BLaER1 treated with 17β-estradiol and CSF1 and Interleukin-3, amounts not matched to agents 10 nM and 100 nM (cell line): Measurements from ENCODE around the gene NDUFV1.
A peak's percentile ranks its signal among the peaks of the same experiment; 100 is the strongest.

Experiments used
- H3K27ac ChIP-seq, 11 experiments: shearing (Covaris generic); formaldehyde crosslinking; 2 replicates each; pipeline ENCODE4 v1.8.1; 2022
- H3K27me3 ChIP-seq, 11 experiments: shearing (Covaris generic); formaldehyde crosslinking; 2 replicates each; pipeline ENCODE4 v1.8.1; 2022
- H3K36me3 ChIP-seq, 11 experiments: shearing (Covaris generic); formaldehyde crosslinking; 2 replicates each; pipeline ENCODE4 v1.8.1; 2022
- H3K4me1 ChIP-seq, 10 experiments: shearing (Covaris generic); formaldehyde crosslinking; 2 replicates each; pipeline ENCODE4 v1.8.1; 2022
- H3K4me2 ChIP-seq, 11 experiments: shearing (Covaris generic); formaldehyde crosslinking; 2 replicates each; pipeline ENCODE4 v1.8.1; 2022
- H3K4me3 ChIP-seq, 10 experiments: shearing (Covaris generic); formaldehyde crosslinking; 2 replicates each; pipeline ENCODE4 v1.8.1; 2022
- H3K9ac ChIP-seq, 11 experiments: shearing (Covaris generic); formaldehyde crosslinking; 2 replicates each; pipeline ENCODE4 v1.8.1; 2022
- H3K9me3 ChIP-seq, 11 experiments: shearing (Covaris generic); formaldehyde crosslinking; replicated peaks in 1 of 11; 2 replicates each; pipeline ENCODE4 v1.8.1; 2022
- H4K20me1 ChIP-seq, 11 experiments: shearing (Covaris generic); formaldehyde crosslinking; 2 replicates each; pipeline ENCODE4 v1.8.1; 2022
- Cebpa-rat ChIP-seq, 11 experiments: shearing (Covaris generic); IDR thresholded peaks; 2 replicates each; pipeline ENCODE4 v1.8.1; 2022

The NDUFV1 gene

GRCh38 chr11:67572747-67573419 lies 33.9 kb upstream of the NDUFV1 start:
- H3K9ac ChIP-seq: no peak overlapping the region; a peak in 1 of 22 replicates
- H3K27ac ChIP-seq: no peak overlapping the region
- TF ChIP-seq Cebpa-rat (IDR thresholded peaks at IDR 0.05): no peak
- 0 out of 20 replicates have a peak overlapping the region, but pooled peaks of 1 of the 10 experiments have one; percentile 18 for H3K4me3 ChIP-seq
- H4K20me1 ChIP-seq: no peaks in the 10 kb centered on the region
- H3K27me3 ChIP-seq: no peaks in the 10 kb centered on the region
- no peaks in the 10 kb centered on the region for H3K9me3 ChIP-seq
- H3K4me2 ChIP-seq: peak overlapping the region; percentile 6 to 92 (median 61); a peak in 18 of 22 replicates
- H3K4me1 ChIP-seq: peaks cover 3 to 24% (median 8%) of the 10 kb centered on the region in 10 experiments; a peak in 15 of 20 replicates
- H3K36me3 ChIP-seq: no peaks in the 10 kb centered on the region

GRCh38 chr11:67574938-67575337 lies 31.8 kb upstream of the NDUFV1 start:
- Histone ChIP-seq H3K9me3 (no peaks in the 10 kb centered on the region), H4K20me1 (no peaks in the 10 kb centered on the region; a peak in 1 of 22 replicates), H3K9ac (no peak overlapping the region), H3K4me1 (peaks cover 14 to 44% (median 27%) of the 10 kb centered on the region in 10 experiments), H3K27ac (no peak overlapping the region), H3K27me3 (no peaks in the 10 kb centered on the region), H3K4me3 (no peak overlapping the region), H3K36me3 (no peaks in the 10 kb centered on the region), H3K4me2 (no peak overlapping the region)
- TF ChIP-seq Cebpa-rat (IDR thresholded peaks at IDR 0.05): no peak

DNA sequence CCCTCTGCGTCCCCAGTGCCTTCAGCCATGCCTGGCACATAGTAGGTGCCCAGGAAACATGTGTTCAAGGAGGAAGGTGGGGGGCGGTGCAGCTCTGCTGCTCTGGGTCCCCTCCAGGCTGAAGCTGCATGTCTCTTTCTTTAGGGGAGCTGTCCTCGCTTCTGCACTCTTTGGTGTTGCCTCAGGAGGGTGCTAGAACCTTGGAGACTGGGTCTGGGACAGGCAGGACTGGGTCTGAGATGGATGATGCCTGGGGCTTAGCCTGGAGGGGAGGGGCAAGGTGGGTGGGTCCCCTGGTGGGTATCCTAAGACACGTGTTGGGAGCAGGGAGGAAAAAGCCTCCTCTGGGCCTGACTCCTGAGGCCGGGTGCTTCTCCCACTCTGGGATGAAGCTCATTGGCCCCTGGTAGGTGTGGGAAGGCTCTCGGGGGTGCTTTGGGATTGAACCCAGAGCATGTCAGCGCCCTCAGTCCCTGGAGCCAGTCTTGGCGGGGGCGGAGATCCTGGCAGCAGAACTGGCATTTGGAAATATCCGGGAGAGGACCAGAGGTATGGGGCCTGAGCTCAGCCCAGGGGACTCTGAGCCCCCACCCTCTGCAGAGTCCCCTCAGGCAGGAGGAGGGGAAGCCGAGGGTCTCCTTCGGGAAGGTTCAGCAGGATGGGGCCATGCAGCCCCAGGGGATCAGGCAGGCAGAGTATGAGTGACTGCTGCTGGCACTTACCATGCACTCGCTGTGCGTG lies 29.8 kb upstream of the NDUFV1 start:
- Histone ChIP-seq H3K27ac (no peak overlapping the region), H3K9me3 (no peaks in the 10 kb centered on the region), H3K27me3 (peaks cover 0 to 13% (median 7%) of the 10 kb centered on the region in 11 experiments; a peak in 11 of 22 replicates), H3K4me1 (peaks cover 23 to 61% (median 45%) of the 10 kb centered on the region in 10 experiments), H3K36me3 (no peaks in the 10 kb centered on the region), H3K4me3 (no peak overlapping the region), H4K20me1 (no peaks in the 10 kb centered on the region; a peak in 1 of 22 replicates), H3K9ac (no peak overlapping the region), H3K4me2 (0 out of 22 replicates have a peak overlapping the region, but pooled peaks of 1 of the 11 experiments have one; percentile 3)
- TF ChIP-seq Cebpa-rat (IDR thresholded peaks at IDR 0.05): no peak

GRCh38 chr11:67577951-67578350 lies 28.8 kb upstream of the NDUFV1 start:
- Histone ChIP-seq H3K4me3 (no peak overlapping the region), H3K9ac (no peak overlapping the region; a peak in 1 of 22 replicates), H3K4me2 (peak overlapping the region in 6 of 11 experiments; percentile 1 to 70 (median 30); a peak in 2 of 22 replicates), H4K20me1 (no peaks in the 10 kb centered on the region; a peak in 1 of 22 replicates), H3K27me3 (peaks cover 0 to 13% (median 8%) of the 10 kb centered on the region in 11 experiments; a peak in 11 of 22 replicates), H3K4me1 (peaks cover 31 to 62% (median 51%) of the 10 kb centered on the region in 10 experiments), H3K36me3 (no peaks in the 10 kb centered on the region), H3K27ac (no peak overlapping the region), H3K9me3 (no peaks in the 10 kb centered on the region)
- no peak for TF ChIP-seq Cebpa-rat (IDR thresholded peaks at IDR 0.05)

DNA sequence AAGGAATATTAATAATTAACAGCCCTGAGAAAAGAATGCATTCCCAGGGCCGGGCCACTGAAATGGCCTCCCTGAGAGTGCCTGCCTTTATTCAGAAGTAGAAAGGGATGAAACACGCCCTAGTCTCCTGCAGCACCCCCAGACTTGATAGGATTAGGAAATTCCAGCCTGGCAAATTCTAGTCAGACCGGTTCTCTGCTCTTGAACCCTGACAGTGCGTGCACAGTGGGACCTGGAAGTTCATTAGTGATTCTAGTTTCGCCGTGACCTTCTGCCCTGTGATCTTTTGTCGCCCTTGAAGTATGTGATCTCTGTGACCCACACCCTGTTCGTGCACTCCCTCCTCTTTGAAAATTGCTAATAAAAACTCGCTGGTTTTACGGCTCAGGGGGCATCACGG lies 25.3 kb upstream of the NDUFV1 start:
- Histone ChIP-seq H3K9me3 (0 out of 22 replicates have a peak, but pooled peaks cover 0 to 3% (median 0%) of the 10 kb centered on the region in 11 experiments), H3K4me3 (no peak overlapping the region), H3K27ac (no peak overlapping the region), H4K20me1 (peaks cover 13 to 25% (median 24%) of the 10 kb centered on the region in 11 experiments; a peak in 21 of 22 replicates), H3K27me3 (peaks cover 0 to 13% (median 8%) of the 10 kb centered on the region in 11 experiments; a peak in 11 of 22 replicates), H3K4me1 (peaks cover 54 to 79% (median 72%) of the 10 kb centered on the region in 10 experiments), H3K36me3 (peaks cover 3 to 22% (median 20%) of the 10 kb centered on the region in 11 experiments; a peak in 20 of 22 replicates), H3K9ac (peak overlapping the region in 2 of 11 experiments; percentile 11 to 43; a peak in 1 of 22 replicates), H3K4me2 (peak overlapping the region; percentile 85 to 100 (median 99); a peak in 20 of 22 replicates)
- TF ChIP-seq Cebpa-rat (IDR thresholded peaks at IDR 0.05): no peak

DNA sequence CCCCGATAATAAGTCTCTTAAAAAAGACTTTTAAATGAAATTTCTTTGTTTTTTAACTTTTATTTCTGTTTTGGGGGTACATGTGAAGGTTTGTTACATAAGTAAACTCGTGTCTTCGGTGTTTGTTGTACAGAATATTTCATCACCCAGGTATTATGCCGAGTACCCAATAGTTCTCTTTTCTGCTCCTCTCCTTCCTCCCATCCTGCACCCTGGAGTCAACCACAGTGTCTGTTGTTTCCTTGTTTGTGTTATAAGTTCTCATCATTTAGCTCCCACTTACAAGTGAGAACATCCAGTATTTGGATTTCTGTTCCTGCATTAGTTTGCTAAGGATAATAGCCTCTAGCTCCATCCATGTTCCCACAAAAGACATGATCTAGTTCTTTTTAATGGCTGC lies 24.7 kb upstream of the NDUFV1 start:
- H4K20me1 ChIP-seq: peaks cover 14 to 31% (median 29%) of the 10 kb centered on the region in 11 experiments; a peak in 21 of 22 replicates
- H3K27me3 ChIP-seq: peaks cover 0 to 13% (median 8%) of the 10 kb centered on the region in 11 experiments; a peak in 11 of 22 replicates
- peaks cover 3 to 27% (median 26%) of the 10 kb centered on the region in 11 experiments; a peak in 20 of 22 replicates for H3K36me3 ChIP-seq
- H3K9me3 ChIP-seq: peaks cover 0 to 8% (median 0%) of the 10 kb centered on the region in 11 experiments; a peak in 1 of 22 replicates
- 0 out of 22 replicates have a peak overlapping the region, but pooled peaks of 1 of the 11 experiments have one; percentile 11 for H3K9ac ChIP-seq
- peak overlapping the region; percentile 85 to 100 (median 99) for H3K4me2 ChIP-seq
- TF ChIP-seq Cebpa-rat (IDR thresholded peaks at IDR 0.05): no peak
- peak overlapping the region in 3 of 11 experiments; percentile 89 to 94 (median 94); a peak in 3 of 22 replicates for H3K27ac ChIP-seq
- H3K4me3 ChIP-seq: no peak overlapping the region
- H3K4me1 ChIP-seq: peaks cover 59 to 85% (median 77%) of the 10 kb centered on the region in 10 experiments

DNA sequence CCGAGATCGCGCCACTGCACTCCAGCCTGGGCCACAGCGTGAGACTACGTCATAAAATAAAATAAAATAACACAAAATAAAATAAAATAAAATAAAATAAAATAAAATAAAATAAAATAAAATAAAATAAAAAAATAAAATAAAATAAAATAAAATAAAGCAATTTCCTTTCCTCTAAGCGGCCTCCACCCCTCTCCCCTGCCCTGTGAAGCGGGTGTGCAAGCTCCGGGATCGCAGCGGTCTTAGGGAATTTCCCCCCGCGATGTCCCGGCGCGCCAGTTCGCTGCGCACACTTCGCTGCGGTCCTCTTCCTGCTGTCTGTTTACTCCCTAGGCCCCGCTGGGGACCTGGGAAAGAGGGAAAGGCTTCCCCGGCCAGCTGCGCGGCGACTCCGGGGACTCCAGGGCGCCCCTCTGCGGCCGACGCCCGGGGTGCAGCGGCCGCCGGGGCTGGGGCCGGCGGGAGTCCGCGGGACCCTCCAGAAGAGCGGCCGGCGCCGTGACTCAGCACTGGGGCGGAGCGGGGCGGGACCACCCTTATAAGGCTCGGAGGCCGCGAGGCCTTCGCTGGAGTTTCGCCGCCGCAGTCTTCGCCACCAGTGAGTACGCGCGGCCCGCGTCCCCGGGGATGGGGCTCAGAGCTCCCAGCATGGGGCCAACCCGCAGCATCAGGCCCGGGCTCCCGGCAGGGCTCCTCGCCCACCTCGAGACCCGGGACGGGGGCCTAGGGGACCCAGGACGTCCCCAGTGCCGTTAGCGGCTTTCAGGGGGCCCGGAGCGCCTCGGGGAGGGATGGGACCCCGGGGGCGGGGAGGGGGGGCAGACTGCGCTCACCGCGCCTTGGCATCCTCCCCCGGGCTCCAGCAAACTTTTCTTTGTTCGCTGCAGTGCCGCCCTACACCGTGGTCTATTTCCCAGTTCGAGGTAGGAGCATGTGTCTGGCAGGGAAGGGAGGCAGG lies 23.2 kb upstream of the NDUFV1 start, which contains the start of gene GSTP1:
Gene GSTP1 (plus strand): TSS at position 566 of the 958 bp plus-strand sequence. CDS start 32 bp downstream, at position 598.
- H3K4me1 ChIP-seq: peaks cover 74 to 88% (median 85%) of the 10 kb centered on the region in 10 experiments
- H3K9me3 ChIP-seq: peaks cover 0 to 12% (median 0%) of the 10 kb centered on the region in 11 experiments; a peak in 2 of 22 replicates
- peak within 1 kb of the TSS; percentile 85 to 100 (median 99) for H3K4me2 ChIP-seq
- peak within 1 kb of the TSS; percentile 80 to 97 (median 92) for H3K9ac ChIP-seq
- H3K36me3 ChIP-seq: peaks cover 3 to 41% (median 37%) of the 10 kb centered on the region in 11 experiments; a peak in 20 of 22 replicates
- no peak for TF ChIP-seq Cebpa-rat (IDR thresholded peaks at IDR 0.05)
- peak within 1 kb of the TSS; percentile 54 to 85 (median 76) for H3K4me3 ChIP-seq
- H3K27ac ChIP-seq: peak within 1 kb of the TSS; percentile 69 to 97 (median 94)
- H3K27me3 ChIP-seq: peaks cover 0 to 13% (median 8%) of the 10 kb centered on the region in 11 experiments; a peak in 11 of 22 replicates
- peaks cover 14 to 46% (median 42%) of the 10 kb centered on the region in 11 experiments; a peak in 21 of 22 replicates for H4K20me1 ChIP-seq
